Activated naive CD8-positive, alpha-beta T cell treated with anti-CD3 and anti-CD28 coated beads, Interleukin-2, amount 10 ng/mL, durations not matched to agents 7 days and 5 days (primary cell): ENCODE measurements around the gene HBD. TPM values are rescaled to one million over a fixed set of nuclear protein-coding genes. Genes with fewer than 3 reads are reported as not detected.

Experiments used
- ATAC-seq: fragments of 150-1000 bp; cut with Tn5 transposase; one replicate; pipeline ENCODE4 v1.10.0; 2021; ENCODE audit warnings: low read depth, moderate library complexity
- POLR2A ChIA-PET: fragments of 350-600 bp; sonication (Branson Sonifier 250); formaldehyde crosslinking; loops from one replicate; lab custom pipeline; 2021; ENCODE audit warnings: antibody characterized with exemption; lab: Charles Lee
- DNase-seq: peaks from one replicate; pipeline ENCODE4 v3.0.0; 2021
- H3K27ac Mint-ChIP-seq: one replicate; pipeline ENCODE4 v1.8.0; 2022; ENCODE audit warnings: mild to moderate bottlenecking, mixed read lengths
- H3K27me3 Mint-ChIP-seq: one replicate; pipeline ENCODE4 v1.8.0; 2022; ENCODE audit warnings: mild to moderate bottlenecking, moderate library complexity, mixed read lengths
- H3K36me3 Mint-ChIP-seq: one replicate; pipeline ENCODE4 v1.8.0; 2021; ENCODE audit warnings: mild to moderate bottlenecking, mixed read lengths
- H3K4me1 Mint-ChIP-seq: one replicate; pipeline ENCODE4 v1.8.0; 2021; ENCODE audit warnings: mixed read lengths
- H3K4me3 Mint-ChIP-seq: one replicate; pipeline ENCODE4 v1.8.0; 2022; ENCODE audit warnings: mild to moderate bottlenecking, moderate library complexity, mixed read lengths
- H3K9me3 Mint-ChIP-seq: one replicate; pipeline ENCODE4 v1.8.0; 2021; ENCODE audit warnings: mixed read lengths
- total RNA-seq, 2 experiments: library from RNA; stranded (reverse); gene quantifications; one replicate each; pipeline ENCODE4 v1.2.3, GENCODE V29; 2021

HBD gene
- total RNA-seq, 2 experiments from 2014 or later, result not detected

- no peak overlapping the region for H3K4me3 Mint-ChIP-seq
- H3K36me3 Mint-ChIP-seq, result no peaks in the 10 kb centered on the region
- DNase-seq, result no peak
- H3K9me3 Mint-ChIP-seq, result no peaks in the 10 kb centered on the region
- peaks cover 5% of the 10 kb centered on the region for H3K4me1 Mint-ChIP-seq
- H3K27ac Mint-ChIP-seq, result no peak overlapping the region
- peaks cover 18% of the 10 kb centered on the region for H3K27me3 Mint-ChIP-seq
- no peak for ATAC-seq
- POLR2A ChIA-PET, result no interaction called here
These were observed 1.2 kb upstream of the HBD start for GRCh38 chr11:5235364-5236095.

DNA sequence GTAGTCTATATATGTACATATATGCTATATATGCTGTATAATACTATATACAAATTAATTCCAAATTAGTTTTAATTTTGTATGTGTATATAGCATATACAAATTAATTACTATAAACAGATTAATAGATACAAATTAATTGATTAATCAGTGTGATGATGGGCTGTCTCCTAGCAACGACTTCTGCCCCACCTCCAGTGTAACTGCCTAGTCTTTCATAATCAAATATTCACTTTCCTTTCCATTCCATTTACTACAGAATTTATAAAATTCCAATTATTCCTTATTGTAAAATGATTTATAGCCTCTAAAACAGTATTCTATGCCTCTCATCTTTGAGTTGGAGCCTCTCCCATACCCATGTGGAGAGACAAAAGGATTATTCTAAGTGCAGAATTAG lies 976 bp downstream of the HBD start:
- no peak for DNase-seq
- Mint-ChIP-seq H3K36me3 (no peaks in the 10 kb centered on the region), H3K9me3 (no peaks in the 10 kb centered on the region), H3K4me1 (peaks cover 5% of the 10 kb centered on the region), H3K4me3 (no peak overlapping the region), H3K27ac (no peak overlapping the region), H3K27me3 (peaks cover 17% of the 10 kb centered on the region)
- no peak for ATAC-seq
- POLR2A ChIA-PET, result no interaction called here

GRCh38 chr11:5232821-5233220 lies 1.5 kb downstream of the HBD start:
- Mint-ChIP-seq H3K4me3 (no peak overlapping the region), H3K27me3 (peaks cover 17% of the 10 kb centered on the region), H3K27ac (no peak overlapping the region), H3K4me1 (peaks cover 5% of the 10 kb centered on the region), H3K9me3 (no peaks in the 10 kb centered on the region), H3K36me3 (no peaks in the 10 kb centered on the region)
- no peak for DNase-seq
- POLR2A ChIA-PET, result no interaction called here
- no peak for ATAC-seq

DNA sequence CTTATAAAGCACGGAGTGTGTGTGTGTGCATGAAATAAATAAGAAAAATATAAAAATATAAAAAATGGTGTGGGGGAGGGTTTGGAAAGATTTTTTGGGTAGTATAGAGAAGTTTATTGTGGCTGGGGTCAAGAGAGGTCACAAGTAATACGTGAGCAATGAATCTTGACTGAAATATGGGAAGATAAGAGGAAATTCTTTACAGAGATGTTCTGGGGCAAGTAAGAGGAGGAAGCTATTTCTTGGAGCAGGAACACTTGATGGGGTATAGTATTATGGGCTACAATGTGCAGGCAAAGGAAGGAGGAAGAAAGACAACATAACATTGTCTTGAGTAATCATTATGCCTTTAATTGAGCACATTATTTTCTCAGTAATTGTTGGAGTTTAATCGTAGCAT lies 2.1 kb downstream of the HBD start:
- peaks cover 5% of the 10 kb centered on the region for H3K4me1 Mint-ChIP-seq
- no peak overlapping the region for H3K27ac Mint-ChIP-seq
- no peak for DNase-seq
- ATAC-seq, result no peak
- H3K4me3 Mint-ChIP-seq, result no peak overlapping the region
- POLR2A ChIA-PET, result no interaction called here
- peaks cover 17% of the 10 kb centered on the region for H3K27me3 Mint-ChIP-seq
- no peaks in the 10 kb centered on the region for H3K9me3 Mint-ChIP-seq
- H3K36me3 Mint-ChIP-seq, result no peaks in the 10 kb centered on the region

GRCh38 chr11:5231111-5231510 lies 3.2 kb downstream of the HBD start:
- no peak for ATAC-seq
- no peaks in the 10 kb centered on the region for H3K9me3 Mint-ChIP-seq
- POLR2A ChIA-PET, result no interaction called here

DNA sequence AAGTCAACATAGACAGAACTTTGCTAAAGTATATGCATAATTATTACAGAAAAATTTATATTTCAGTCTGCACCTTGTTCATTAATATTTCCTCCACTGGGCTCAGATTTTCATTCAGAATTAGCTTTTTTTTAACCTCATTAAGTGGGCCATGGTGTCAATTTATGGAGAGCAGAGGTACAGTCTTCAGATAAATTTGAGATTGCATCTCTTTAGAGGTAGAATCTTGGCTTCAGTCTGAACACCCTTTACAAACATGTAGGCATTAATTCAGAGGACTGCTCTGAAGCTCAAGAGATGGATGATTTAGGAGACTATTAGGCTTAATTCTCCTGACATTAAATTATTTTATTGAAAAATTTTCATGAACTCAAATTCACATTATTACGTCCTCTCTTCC lies 4.0 kb downstream of the HBD start:
- H3K36me3 Mint-ChIP-seq, result no peaks in the 10 kb centered on the region
- peaks cover 9% of the 10 kb centered on the region for H3K27me3 Mint-ChIP-seq
- H3K4me1 Mint-ChIP-seq, result peaks cover 5% of the 10 kb centered on the region
- no peak overlapping the region for H3K27ac Mint-ChIP-seq
- no peak for ATAC-seq
- POLR2A ChIA-PET, result no interaction called here
- no peak for DNase-seq
- H3K4me3 Mint-ChIP-seq, result no peak overlapping the region
- no peaks in the 10 kb centered on the region for H3K9me3 Mint-ChIP-seq

More at GRCh38 chr11:5231111-5231510, 3.2 kb downstream of the HBD start:
- Mint-ChIP-seq H3K27me3 (peaks cover 14% of the 10 kb centered on the region), H3K36me3 (no peaks in the 10 kb centered on the region), H3K27ac (no peak overlapping the region), H3K4me3 (no peak overlapping the region), H3K4me1 (peaks cover 5% of the 10 kb centered on the region)
- DNase-seq, result no peak

DNA sequence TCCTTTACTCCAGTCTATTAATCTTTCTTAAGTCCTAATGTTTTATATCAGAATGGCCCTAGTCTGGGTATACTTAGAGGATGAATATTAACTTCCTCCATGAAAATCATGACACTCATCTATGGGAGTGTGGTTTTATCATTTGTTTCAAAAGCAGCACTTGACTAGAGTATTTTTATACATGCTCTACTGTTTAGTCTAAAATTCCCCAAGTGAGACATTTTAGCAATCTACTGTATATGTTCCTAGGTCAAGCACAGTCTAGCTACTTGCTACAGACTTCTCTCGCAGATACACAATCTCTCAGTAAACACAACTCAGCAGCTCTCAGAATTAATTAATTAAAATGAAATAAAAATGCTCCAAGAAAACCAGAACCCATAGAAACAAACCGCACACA lies 4.5 kb downstream of the HBD start:
- POLR2A ChIA-PET, result no interaction called here
- Mint-ChIP-seq H3K27me3 (peaks cover 7% of the 10 kb centered on the region), H3K9me3 (no peaks in the 10 kb centered on the region), H3K27ac (no peak overlapping the region), H3K4me1 (peaks cover 5% of the 10 kb centered on the region), H3K36me3 (no peaks in the 10 kb centered on the region), H3K4me3 (no peak overlapping the region)
- no peak for DNase-seq
- no peak for ATAC-seq

DNA sequence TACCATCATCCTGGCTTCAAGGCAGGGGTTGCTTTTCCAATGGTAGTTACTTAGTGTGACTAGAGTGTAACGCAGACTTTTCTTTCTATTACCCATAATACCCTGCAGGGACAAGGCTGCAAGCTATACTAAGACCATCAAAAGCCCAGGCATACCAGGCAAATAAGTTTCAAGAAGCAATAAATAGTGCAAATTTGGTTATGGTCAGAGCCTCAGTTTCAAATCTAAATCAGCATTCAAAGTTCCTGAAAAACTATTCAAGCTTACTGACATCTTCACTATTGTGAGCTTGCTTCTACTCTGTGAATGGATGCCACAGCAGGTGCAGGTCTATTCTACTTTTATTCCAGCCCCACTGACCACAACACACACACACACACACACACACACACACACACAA lies 4.9 kb downstream of the HBD start:
- H3K27me3 Mint-ChIP-seq, result peaks cover 7% of the 10 kb centered on the region
- H3K9me3 Mint-ChIP-seq, result no peaks in the 10 kb centered on the region
- POLR2A ChIA-PET, result no interaction called here
- H3K4me1 Mint-ChIP-seq, result peaks cover 2% of the 10 kb centered on the region
- H3K36me3 Mint-ChIP-seq, result no peaks in the 10 kb centered on the region
- no peak for DNase-seq
- H3K27ac Mint-ChIP-seq, result no peak overlapping the region
- ATAC-seq, result no peak
- H3K4me3 Mint-ChIP-seq, result no peak overlapping the region

- Mint-ChIP-seq H3K4me1 (no peaks in the 10 kb centered on the region), H3K9me3 (no peaks in the 10 kb centered on the region), H3K4me3 (no peak overlapping the region), H3K27ac (no peak overlapping the region), H3K36me3 (no peaks in the 10 kb centered on the region), H3K27me3 (peaks cover 7% of the 10 kb centered on the region)
- POLR2A ChIA-PET, result no interaction called here
- no peak for ATAC-seq
- DNase-seq, result no peak
These were observed 6.2 kb downstream of the HBD start for GRCh38 chr11:5228124-5228523.

DNA sequence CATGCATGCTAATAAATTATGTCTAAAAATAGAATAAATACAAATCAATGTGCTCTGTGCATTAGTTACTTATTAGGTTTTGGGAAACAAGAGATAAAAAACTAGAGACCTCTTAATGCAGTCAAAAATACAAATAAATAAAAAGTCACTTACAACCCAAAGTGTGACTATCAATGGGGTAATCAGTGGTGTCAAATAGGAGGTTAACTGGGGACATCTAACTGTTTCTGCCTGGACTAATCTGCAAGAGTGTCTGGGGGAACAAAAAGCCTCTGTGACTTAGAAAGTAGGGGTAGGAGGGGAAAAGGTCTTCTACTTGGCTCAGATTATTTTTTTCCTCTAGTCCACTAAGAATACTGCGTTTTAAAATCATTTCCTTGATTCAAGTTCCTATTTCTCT lies 6.6 kb downstream of the HBD start:
- Mint-ChIP-seq H3K27ac (no peak overlapping the region), H3K36me3 (no peaks in the 10 kb centered on the region), H3K4me3 (no peak overlapping the region), H3K9me3 (no peaks in the 10 kb centered on the region), H3K27me3 (peaks cover 7% of the 10 kb centered on the region), H3K4me1 (no peaks in the 10 kb centered on the region)
- POLR2A ChIA-PET, result no interaction called here
- DNase-seq (no peak), ATAC-seq (no peak)

DNA sequence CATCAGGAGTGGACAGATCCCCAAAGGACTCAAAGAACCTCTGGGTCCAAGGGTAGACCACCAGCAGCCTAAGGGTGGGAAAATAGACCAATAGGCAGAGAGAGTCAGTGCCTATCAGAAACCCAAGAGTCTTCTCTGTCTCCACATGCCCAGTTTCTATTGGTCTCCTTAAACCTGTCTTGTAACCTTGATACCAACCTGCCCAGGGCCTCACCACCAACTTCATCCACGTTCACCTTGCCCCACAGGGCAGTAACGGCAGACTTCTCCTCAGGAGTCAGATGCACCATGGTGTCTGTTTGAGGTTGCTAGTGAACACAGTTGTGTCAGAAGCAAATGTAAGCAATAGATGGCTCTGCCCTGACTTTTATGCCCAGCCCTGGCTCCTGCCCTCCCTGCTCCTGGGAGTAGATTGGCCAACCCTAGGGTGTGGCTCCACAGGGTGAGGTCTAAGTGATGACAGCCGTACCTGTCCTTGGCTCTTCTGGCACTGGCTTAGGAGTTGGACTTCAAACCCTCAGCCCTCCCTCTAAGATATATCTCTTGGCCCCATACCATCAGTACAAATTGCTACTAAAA lies 7.5 kb downstream of the HBD start, which contains the start of gene HBB:
Gene HBB, minus strand, starts transcription at position 340 of the 579 bp plus-strand sequence. Its CDS starts 50 bp downstream, at position 290.
- peaks cover 7% of the 10 kb centered on the region for H3K27me3 Mint-ChIP-seq
- POLR2A ChIA-PET, result no interaction called here
- ATAC-seq, result no peak

GRCh38 chr11:5225480-5225871 lies 8.8 kb downstream of the HBD start:
- POLR2A ChIA-PET, result no interaction called here
- Mint-ChIP-seq H3K4me1 (no peaks in the 10 kb centered on the region), H3K27ac (no peak overlapping the region), H3K4me3 (no peak overlapping the region), H3K9me3 (no peaks in the 10 kb centered on the region), H3K36me3 (no peaks in the 10 kb centered on the region), H3K27me3 (no peaks in the 10 kb centered on the region)
- no peak for ATAC-seq
- no peak for DNase-seq

More for the DNA sequence above, 7.5 kb downstream of the HBD start, which contains the start of gene HBB:
- Mint-ChIP-seq H3K9me3 (no peaks in the 10 kb centered on the region), H3K36me3 (no peaks in the 10 kb centered on the region), H3K4me3 (no peak within 1 kb of the TSS), H3K4me1 (no peaks in the 10 kb centered on the region), H3K27ac (no peak within 1 kb of the TSS)
- DNase-seq, result no peak

GRCh38 chr11:5224538-5225479 lies 9.5 kb downstream of the HBD start:
- no peaks in the 10 kb centered on the region for H3K4me1 Mint-ChIP-seq
- no peaks in the 10 kb centered on the region for H3K9me3 Mint-ChIP-seq
- no peak overlapping the region for H3K4me3 Mint-ChIP-seq
- POLR2A ChIA-PET, result no interaction called here
- no peaks in the 10 kb centered on the region for H3K36me3 Mint-ChIP-seq
- DNase-seq (no peak), ATAC-seq (no peak)
- no peak overlapping the region for H3K27ac Mint-ChIP-seq
- no peaks in the 10 kb centered on the region for H3K27me3 Mint-ChIP-seq
